ENCODE measurements around the gene CCDC149. TPM values are rescaled to one million over a fixed set of nuclear protein-coding genes. Genes with fewer than 3 reads are reported as not detected.

CCDC149 gene
- 8.4 TPM for polyA plus RNA-seq (2013, experiment 1 of 2; ENCODE audit: insufficient read length)
- 15.7 TPM for polyA plus RNA-seq (2013, experiment 2 of 2; ENCODE audit: insufficient read length)

DNA sequence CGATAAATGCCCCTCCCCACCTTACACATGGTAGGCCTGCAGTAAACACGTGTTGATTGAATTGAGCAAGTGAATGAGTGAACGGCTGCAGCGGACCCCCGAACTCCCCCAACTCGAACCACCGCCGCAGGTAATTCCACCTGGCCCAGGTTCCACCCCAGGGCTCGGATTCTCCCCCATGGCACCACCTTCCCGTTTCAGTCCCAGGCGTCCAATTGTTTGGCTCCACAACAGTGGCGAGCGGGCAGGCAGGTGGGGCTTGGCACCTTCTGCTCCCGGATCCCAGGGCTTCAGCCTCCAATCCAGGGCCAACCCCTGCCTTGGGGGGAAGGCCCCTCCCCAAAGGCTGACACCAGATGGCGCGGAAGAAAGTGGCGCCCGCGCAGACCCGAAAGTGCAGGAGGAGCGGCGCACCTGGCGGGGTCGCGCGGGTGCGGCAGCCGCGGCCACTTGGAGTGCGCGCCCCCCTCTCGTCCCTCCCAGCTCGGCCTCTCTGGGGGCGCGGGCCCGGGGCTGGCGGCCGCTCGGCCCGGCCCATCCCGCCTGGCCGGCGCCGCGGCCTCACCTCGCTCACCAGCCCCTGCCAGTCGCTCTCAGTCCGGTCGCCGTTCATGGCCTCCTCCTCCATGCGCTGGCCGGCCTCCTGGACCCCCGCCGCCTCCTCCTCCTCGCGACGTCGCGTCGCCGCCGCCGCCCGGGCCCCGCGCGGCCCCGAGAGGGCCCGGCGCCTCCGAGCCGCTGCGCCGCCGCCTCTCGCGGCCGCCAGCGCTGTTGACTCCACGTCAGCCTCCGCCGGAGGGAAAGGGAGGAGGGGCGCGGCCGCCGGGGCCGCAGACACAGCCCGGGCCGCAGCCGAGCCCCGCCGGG lies at the start of gene CCDC149:
Gene CCDC149 (minus strand): TSS at position 791 of the 867 bp plus-strand sequence. CDS start 178 bp downstream, at position 613.
- DNase-seq: peak; percentile 78

DNA sequence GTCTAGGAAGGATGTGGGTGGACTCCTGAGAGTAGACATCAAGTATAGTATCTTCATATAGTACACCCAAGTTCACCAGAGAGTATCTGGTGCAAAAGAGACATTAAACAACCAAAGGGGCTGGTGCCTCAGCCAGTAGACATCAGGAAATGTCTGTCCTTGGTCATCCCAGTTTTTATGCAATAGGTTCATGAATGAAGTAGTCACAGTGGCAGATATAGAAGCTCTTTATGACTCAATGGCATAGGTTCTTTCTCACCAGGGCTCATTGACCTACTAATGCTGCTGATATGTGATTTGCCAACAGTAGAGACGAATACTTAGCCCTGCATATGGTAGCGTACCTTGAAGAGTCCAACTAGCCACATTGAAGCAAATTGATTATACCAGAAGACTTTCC lies 45.0 kb upstream of the CCDC149 start:
- no peak for DNase-seq

DNA sequence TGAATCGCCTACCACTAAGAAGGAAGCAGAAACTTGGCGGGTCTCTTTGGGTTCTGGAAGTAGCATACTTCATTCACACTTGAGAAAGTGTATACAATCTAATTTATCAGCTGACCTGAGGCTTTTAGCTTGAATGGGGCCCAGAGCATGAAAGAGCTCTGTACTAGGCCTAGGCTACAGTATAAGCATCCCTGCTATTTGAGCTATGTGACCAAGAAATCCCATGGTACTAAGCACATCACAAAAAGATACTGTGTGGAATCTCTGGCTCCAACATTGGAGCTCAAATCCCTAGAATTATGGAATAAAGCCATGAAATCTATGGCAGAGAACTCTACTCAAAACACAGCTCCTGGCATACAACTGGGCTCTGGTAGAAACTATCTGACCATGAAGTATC lies 43.9 kb upstream of the CCDC149 start:
- no peak for DNase-seq

DNA sequence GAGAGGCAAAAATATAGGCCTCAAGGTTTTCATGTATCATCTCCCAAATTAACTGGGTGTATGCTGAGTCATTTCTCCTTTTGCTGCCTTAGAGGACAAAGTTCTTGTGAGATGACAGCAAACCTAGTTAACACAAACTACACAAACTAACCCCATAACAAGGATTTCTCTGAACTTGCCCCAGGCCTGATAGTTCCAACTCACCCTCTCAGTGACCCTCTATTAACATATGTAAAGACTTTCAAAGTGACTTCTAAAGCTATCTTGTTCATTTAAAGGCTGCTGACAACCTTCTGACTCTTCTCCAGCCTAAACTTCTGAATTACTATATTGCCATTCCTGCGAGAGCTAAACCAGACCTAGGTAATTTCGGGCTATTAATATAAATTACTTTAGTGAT lies 43.2 kb upstream of the CCDC149 start:
- DNase-seq: no peak

GRCh38 chr4:24952667-24953066 lies 39.8 kb upstream of the CCDC149 start:
- DNase-seq: no peak

GRCh38 chr4:24949970-24950369 lies 37.1 kb upstream of the CCDC149 start:
- no peak for DNase-seq

GRCh38 chr4:24937917-24938281 lies 25.1 kb upstream of the CCDC149 start:
- DNase-seq: no peak

DNA sequence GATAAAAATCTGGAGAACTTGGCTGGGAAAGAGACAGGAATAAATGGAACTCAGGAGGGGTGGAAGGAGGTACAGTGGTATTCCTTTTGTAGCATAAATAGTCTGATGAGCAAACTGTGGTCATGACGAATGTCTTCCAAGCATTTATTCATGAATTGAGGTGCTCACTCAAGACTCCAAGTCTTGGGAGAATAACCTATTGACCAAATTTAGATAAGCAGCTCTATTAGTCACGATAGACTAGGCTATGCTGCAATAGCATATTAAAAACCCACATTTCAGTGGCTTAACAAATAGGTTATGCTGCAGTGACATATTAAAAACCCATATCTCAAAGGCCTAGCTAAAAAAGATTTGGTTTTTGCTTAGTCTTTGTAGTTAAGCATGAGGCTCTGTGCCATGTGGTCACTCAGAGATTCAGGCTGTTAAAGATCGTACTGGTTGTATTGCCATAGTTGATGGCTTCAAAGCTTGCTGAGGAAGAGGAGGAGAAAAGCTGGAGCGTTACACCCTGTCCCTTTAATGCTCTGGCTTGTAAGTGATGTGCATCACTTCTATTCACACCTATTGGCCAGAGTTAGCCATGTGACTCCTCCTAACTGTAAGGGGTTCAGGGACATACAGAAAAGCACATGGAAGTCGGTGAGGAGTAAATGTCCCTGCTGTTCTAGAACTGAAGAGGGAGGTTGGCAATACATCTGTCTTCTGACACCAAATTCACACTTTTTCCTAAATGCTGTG lies 24.5 kb upstream of the CCDC149 start:
- no peak for DNase-seq

DNA sequence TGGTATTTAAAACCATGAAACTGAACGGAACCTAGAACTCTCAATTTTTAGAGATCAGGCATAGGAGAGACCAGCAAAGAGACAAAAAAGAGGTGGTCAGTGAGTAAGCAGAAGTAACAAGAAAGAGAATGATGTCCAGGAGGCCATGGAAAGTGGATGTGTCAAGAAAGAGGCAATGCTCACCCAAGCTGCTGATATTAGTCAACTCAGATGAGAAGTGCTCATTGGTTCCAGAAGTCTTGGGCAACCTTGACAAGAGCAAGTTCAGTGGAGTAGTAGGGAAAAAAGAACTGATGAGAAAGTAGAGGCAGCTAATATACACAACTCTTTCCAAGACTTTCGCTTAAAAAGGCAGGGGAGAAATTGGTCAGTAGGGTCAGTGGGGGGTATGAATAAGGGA lies 23.0 kb upstream of the CCDC149 start:
- DNase-seq: no peak

DNA sequence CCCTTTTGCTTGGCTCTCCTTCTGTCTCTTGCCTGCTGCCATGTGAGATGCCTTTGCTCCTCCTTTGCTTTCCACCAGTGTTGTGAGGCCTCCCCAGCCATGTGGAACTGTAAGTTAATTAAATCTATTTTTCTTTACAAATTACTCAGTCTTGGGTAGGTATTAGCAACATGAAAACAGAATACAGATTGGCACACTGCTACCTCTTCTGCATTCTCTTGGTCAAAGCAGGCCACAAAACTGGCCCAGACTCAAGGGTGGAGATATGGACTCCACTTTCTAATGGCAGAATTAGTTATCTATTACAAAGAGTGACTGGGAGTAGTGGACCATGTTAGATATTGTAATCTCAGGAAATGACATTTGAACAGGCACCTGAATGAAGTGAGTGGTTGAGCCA lies 21.5 kb upstream of the CCDC149 start:
- DNase-seq: no peak

DNA sequence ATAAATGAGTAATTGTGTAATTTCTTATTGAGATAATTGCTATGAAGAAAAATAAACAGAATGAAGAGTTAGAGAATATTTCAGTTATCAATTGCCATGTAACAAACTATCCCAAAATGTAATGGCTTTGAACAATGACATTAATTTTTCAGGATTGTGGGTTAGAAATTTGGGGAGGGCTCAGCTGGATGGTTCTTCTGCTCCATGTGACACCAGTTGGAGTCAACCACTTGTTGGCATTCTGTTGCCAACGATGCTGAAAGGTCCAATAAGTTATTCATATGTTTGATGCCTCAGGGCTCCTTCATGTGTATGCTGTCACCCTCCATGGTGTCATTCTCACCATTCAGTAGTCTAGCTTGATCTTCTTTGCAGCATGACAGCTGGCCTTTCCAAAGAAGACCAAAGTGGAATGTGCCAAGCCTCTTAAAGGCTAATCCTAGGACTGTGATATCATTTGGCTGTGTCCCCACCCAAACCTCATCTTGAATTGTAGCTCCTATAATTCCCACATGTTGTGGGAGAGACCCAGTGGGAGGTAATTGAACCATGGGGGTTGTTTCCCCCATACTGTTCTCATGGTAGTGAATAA lies 20.9 kb upstream of the CCDC149 start:
- DNase-seq: no peak

DNA sequence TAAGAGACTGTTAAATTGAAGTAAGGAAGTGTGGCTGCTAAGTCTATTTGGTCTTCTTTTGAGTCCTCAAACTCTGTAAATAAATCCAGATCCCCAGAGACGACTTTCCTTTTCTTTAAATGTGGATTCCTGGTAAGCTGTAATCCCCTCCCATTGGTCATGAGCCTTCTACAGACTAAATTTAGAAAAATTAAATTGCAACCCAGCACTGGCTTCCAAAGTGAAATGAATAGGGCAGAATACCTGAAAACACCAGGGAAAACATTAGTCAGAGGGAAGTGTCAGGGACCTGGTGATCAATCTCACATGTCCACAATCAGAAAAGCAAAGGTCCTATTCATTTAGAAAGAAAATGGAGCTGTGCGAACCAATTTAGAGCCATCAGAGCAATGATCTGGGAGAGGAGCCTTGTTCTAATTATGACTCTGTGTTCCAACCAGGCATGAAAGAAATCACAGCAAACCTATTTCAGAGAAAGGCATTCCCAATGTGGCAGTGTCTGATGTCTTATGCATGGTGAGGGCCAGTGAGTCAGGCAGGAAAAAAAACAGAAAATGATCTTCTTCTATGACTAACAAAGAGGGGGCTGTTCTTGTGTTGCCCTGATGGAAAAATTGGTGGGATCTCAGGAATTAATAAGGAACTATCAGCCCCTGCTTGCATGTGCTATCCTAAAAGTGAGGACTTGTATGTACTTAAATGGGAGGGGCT lies 19.8 kb upstream of the CCDC149 start:
- peak; percentile 75 for DNase-seq

DNA sequence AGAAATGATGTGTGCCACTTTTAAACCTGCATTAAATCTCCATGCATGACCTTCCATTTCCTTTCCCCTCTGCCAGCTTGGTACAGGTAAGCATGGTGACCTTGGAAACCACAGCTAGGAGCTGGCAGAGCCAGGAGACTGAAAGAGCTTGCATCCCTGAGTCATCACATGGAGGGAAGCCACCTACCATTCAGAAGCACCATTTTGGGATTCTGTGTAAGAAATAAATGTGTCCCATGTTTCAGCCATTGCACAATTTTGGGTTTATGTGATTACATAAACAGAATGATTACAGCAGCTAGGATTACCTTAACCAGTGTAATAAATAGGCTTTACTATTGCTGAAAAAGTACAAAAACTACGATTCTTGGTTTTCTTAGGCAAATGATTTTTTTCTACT lies 17.3 kb upstream of the CCDC149 start:
- no peak for DNase-seq

DNA sequence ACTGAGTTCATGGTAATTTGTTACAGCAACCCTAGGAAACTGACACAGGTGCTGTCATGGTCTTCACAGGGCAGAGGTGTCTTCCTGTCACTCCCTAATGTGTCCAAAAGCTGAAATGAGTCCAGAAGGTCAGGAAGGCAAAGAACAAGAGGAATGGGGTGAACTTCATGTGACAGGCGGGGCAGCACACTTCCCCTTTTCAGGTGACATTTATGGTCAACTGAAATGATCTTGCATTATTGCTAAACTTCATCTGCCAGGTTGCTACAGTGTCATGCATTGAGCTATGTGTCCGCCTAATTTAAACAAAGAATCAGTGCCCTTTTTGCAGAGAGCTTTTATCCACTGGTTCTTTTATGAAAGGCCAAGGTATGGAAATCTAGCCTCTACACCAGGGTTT lies 15.9 kb upstream of the CCDC149 start:
- no peak for DNase-seq

DNA sequence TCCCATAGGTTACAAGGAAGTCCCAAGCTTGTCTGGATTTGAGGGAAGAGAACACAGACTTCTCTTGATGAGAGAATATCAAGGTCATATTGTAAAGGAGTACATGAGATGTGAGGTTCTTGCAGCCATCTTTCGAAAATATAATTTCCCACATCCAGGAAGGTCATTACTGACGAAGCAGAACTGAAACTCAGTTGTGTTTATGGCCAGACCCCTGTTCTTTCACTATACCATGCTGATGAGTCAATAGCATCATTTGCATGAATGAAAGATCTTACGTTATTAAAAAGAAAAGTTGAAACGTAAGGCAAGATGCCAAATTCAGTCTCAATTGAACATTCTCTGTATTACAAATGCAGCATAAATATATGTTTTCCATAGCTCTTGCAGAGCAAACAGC lies 14.2 kb upstream of the CCDC149 start:
- DNase-seq: no peak

- DNase-seq: peak; percentile 97
Measured at GRCh38 chr4:24924309-24924781, 11.5 kb upstream of the CCDC149 start.

DNA sequence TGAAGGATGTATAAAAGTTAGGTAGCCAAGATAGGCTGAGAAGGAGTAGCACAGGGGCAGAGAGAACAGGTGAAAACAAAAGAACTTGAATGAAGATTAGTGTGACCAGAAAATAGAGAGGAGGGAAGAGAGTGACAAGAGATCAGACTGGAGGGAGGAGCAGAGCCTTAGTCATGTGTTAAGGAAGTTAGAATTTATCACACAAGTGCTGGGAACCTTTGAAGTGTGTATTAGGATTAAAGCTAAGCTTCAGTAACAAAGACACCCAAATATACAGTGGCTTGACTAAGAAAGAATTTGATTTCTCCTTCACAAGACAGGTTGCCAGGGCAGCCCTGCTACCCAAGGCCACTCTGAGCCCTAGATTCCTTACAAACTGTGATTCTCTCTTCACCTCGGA lies 10.7 kb upstream of the CCDC149 start:
- no peak for DNase-seq

DNA sequence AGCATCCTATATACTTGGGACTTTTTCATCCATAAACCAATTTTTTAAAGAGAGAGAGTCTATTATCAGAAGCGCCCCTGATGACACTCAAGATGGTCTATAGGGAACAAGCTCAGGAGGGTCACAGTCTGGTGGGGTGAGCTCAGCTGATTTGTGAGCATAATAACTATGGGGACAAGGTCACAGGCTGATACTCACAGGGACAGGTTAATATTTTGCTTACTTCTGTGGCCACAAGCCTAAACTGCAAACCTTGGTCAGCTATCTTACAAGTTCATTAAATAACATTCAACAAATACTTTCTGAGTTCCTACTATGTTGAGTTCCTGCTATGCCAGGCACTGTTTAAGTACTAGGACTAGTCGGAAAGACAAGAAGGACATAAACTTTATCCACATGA lies 10.2 kb upstream of the CCDC149 start:
- DNase-seq: no peak

GRCh38 chr4:24922416-24922815 lies 9.6 kb upstream of the CCDC149 start:
- peak; percentile 22 for DNase-seq

GRCh38 chr4:24921491-24921890 lies 8.6 kb upstream of the CCDC149 start:
- DNase-seq: no peak

- no peak for DNase-seq
Measured at GRCh38 chr4:24920008-24920407, 7.2 kb upstream of the CCDC149 start.

DNA sequence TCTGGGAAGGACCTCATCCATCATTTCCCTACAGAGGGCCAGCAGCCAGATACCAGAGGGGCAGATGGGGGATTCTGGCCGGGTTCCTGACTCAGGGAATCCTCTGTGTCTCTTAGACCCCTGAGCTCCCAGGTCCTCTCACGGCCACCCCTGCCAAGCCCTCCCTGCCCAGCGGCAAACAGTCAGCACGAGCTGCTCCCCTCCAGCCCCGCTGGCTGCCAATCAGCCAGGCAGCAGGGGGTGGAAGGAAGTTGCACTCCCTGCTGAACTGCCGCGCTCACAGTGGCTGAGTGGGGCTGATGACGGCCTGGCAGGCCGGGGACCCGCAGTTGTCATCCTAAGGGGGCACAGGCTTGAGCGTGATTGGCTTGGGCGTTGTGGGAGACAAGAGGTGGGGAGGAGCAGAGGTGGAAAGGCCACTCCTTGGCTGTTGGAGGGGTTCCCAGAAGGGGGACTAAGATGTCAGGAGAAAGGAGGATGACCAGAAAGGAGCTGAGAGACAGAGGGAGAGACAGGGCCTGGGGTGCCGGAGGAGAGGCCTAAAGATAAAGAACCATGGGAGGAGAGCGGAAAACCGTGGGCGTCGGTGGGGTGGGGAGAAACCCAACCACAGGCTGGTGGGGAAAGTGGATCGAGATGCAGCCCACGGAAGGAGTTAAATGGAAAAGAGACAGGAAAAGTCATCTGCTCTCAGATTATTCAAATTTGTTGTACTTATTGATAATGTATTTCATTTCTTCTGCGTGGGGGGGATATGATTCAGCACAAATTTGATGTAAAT lies 4.4 kb upstream of the CCDC149 start:
- no peak for DNase-seq
